DOHH2 (cell line): ENCODE measurements around the gene CHCHD6.

Experiments
- H3F3A ChIP-seq: fragments of 200-600 bp; sonication (generic), shearing (Covaris generic); 2 replicates; pipeline ENCODE4 v1.6.0; 2016; ENCODE audit warnings: antibody characterized with exemption, mild to moderate bottlenecking; ENCODE audit not compliant: control insufficient read depth, insufficient read depth
- H3K27ac ChIP-seq: fragments of 200-600 bp; sonication (generic); 2 replicates; pipeline ENCODE4 v1.5.1; 2014; ENCODE audit warnings: low read depth, mild to moderate bottlenecking, low read length, moderate library complexity
- H3K27me3 ChIP-seq: fragments of 200-600 bp; sonication (generic); 2 replicates; pipeline ENCODE4 v1.6.1; 2014; ENCODE audit warnings: mild to moderate bottlenecking, low read length, mixed read lengths; ENCODE audit not compliant: control insufficient read depth
- H3K36me3 ChIP-seq: fragments of 200-600 bp; sonication (generic); 2 replicates; pipeline ENCODE4 v1.6.1; 2014; ENCODE audit warnings: mild to moderate bottlenecking, low read length, moderate library complexity, mixed read lengths; ENCODE audit not compliant: control insufficient read depth
- H3K4me1 ChIP-seq: fragments of 200-600 bp; sonication (generic); 2 replicates; pipeline ENCODE4 v1.6.1; 2014; ENCODE audit warnings: mild to moderate bottlenecking, low read length, mixed read lengths; ENCODE audit not compliant: control insufficient read depth
- H3K4me2 ChIP-seq: fragments of 200-600 bp; sonication (generic); 2 replicates; pipeline ENCODE4 v1.6.0; 2014; ENCODE audit warnings: mild to moderate bottlenecking, low read length, moderate library complexity
- H3K4me3 ChIP-seq: fragments of 200-600 bp; sonication (generic); 2 replicates; pipeline ENCODE4 v1.5.1; 2014; ENCODE audit warnings: mild to moderate bottlenecking, low read length, mixed read lengths
- H3K79me2 ChIP-seq: fragments of 200-600 bp; sonication (generic); 2 replicates; pipeline ENCODE4 v1.6.1; 2014; ENCODE audit warnings: mild to moderate bottlenecking, low read length, mixed read lengths; ENCODE audit not compliant: control insufficient read depth
- H3K9me2 ChIP-seq: fragments of 200-600 bp; sonication (generic); replicated peaks from 2 replicates; pipeline ENCODE4 v1.6.1; 2014; ENCODE audit warnings: mild to moderate bottlenecking, low read length, mixed read lengths; ENCODE audit not compliant: control insufficient read depth
- H3K9me3 ChIP-seq: fragments of 200-600 bp; sonication (generic); 2 replicates; pipeline ENCODE4 v1.6.1; 2014; ENCODE audit warnings: antibody characterized with exemption, low read length, mixed read lengths; ENCODE audit not compliant: control insufficient read depth, insufficient read depth
- H4K20me1 ChIP-seq: fragments of 200-600 bp; sonication (generic); 2 replicates; pipeline ENCODE4 v1.6.0; 2014; ENCODE audit warnings: low read depth, mild to moderate bottlenecking, antibody characterized with exemption, low read length, moderate library complexity; ENCODE audit not compliant: control insufficient read depth, insufficient read depth
- CTCF ChIP-seq: fragments of 200-600 bp; sonication (generic); IDR thresholded peaks from one replicate; pipeline ENCODE4 v1.5.1; 2014; ENCODE audit warnings: antibody characterized with exemption, mild to moderate bottlenecking, low read depth, low read length; ENCODE audit not compliant: poor library complexity, severe bottlenecking
- EZH2phosphoT487 ChIP-seq: fragments of 200-600 bp; sonication (generic); IDR thresholded peaks from 2 replicates; pipeline ENCODE4 v1.6.1; 2017; ENCODE audit warnings: borderline replicate concordance, mild to moderate bottlenecking, antibody characterized with exemption, low read length, moderate library complexity, mixed read lengths

The CHCHD6 gene

GRCh38 chr3:126663750-126664149, 40.3 kb upstream of the CHCHD6 start:
- Histone ChIP-seq H3K79me2 (no peaks in the 10 kb centered on the region), H3K27me3 (no peaks in the 10 kb centered on the region; the same call in 1 of the 2 replicates)
- TF ChIP-seq CTCF (no peak), EZH2phosphoT487 (no peak)

GRCh38 chr3:126664591-126665214, 39.3 kb upstream of the CHCHD6 start:
- Histone ChIP-seq H3K36me3 (no peaks in the 10 kb centered on the region), H3K4me1 (no peaks in the 10 kb centered on the region), H3F3A (no peaks in the 10 kb centered on the region), H3K79me2 (no peaks in the 10 kb centered on the region), H3K27me3 (no peaks in the 10 kb centered on the region; the same call in 1 of the 2 replicates), H3K27ac (no peak overlapping the region), H3K4me2 (no peak overlapping the region), H3K9me3 (no peaks in the 10 kb centered on the region; the same call in 1 of the 2 replicates), H3K9me2 (no peaks in the 10 kb centered on the region), H4K20me1 (no peaks in the 10 kb centered on the region), H3K4me3 (no peak overlapping the region)
- no peak for TF ChIP-seq EZH2phosphoT487
- TF ChIP-seq CTCF, result no peak

More at GRCh38 chr3:126663750-126664149, 40.3 kb upstream of the CHCHD6 start:
- no peaks in the 10 kb centered on the region for H3F3A ChIP-seq
- H3K9me3 ChIP-seq, result no peaks in the 10 kb centered on the region; the same call in 1 of the 2 replicates
- no peak overlapping the region for H3K27ac ChIP-seq
- no peak overlapping the region for H3K4me2 ChIP-seq
- no peaks in the 10 kb centered on the region for H4K20me1 ChIP-seq
- no peaks in the 10 kb centered on the region for H3K9me2 ChIP-seq
- H3K4me1 ChIP-seq, result no peaks in the 10 kb centered on the region
- H3K4me3 ChIP-seq, result no peak overlapping the region
- H3K36me3 ChIP-seq, result no peaks in the 10 kb centered on the region

- Histone ChIP-seq H3K36me3 (no peaks in the 10 kb centered on the region), H3K4me1 (no peaks in the 10 kb centered on the region), H4K20me1 (no peaks in the 10 kb centered on the region), H3K27ac (no peak overlapping the region), H3K79me2 (no peaks in the 10 kb centered on the region), H3F3A (no peaks in the 10 kb centered on the region), H3K9me2 (no peaks in the 10 kb centered on the region), H3K27me3 (no peaks in the 10 kb centered on the region; the same call in 1 of the 2 replicates), H3K4me2 (no peak overlapping the region), H3K9me3 (no peaks in the 10 kb centered on the region; the same call in 1 of the 2 replicates), H3K4me3 (no peak overlapping the region)
- TF ChIP-seq CTCF (no peak), EZH2phosphoT487 (no peak)
Observed at GRCh38 chr3:126665221-126665936, 38.7 kb upstream of the CHCHD6 start.
